Stimulated activated CD4-positive, alpha-beta T cell treated with anti-CD3 and anti-CD28 coated beads, Interleukin-12 subunit alpha, Interleukin-12 subunit beta, amount 100 ng/mL, for 24 hours (primary cell): ENCODE results near the gene FGF19.

Experiments used
- DNase-seq, 2 experiments: peaks; one replicate each; pipeline ENCODE4 v3.0.0-alpha.2; 2020; ENCODE audit warnings: low read depth in 2 of 2

FGF19 gene

GRCh38 chr11:69656536-69657455 is 47.0 kb downstream of the FGF19 start:
- DNase-seq = no peak

- DNase-seq = no peak
Observed at GRCh38 chr11:69655479-69656428, 48.1 kb downstream of the FGF19 start.

GRCh38 chr11:69654660-69655478 is 49.0 kb downstream of the FGF19 start:
- no peak for DNase-seq

GRCh38 chr11:69654001-69654659 is 49.7 kb downstream of the FGF19 start:
- DNase-seq = no peak

GRCh38 chr11:69653406-69653960 is 50.3 kb downstream of the FGF19 start:
- DNase-seq = no peak

- DNase-seq = no peak
Observed at GRCh38 chr11:69652999-69653398, 50.8 kb downstream of the FGF19 start.

GRCh38 chr11:69651834-69652620 is 51.8 kb downstream of the FGF19 start:
- DNase-seq = no peak

GRCh38 chr11:69650832-69651344 is 52.9 kb downstream of the FGF19 start:
- no peak for DNase-seq

GRCh38 chr11:69650081-69650831 is 53.6 kb downstream of the FGF19 start:
- DNase-seq = no peak

- no peak for DNase-seq
Observed at GRCh38 chr11:69649576-69649900, 54.3 kb downstream of the FGF19 start.

- DNase-seq = no peak
Observed at GRCh38 chr11:69648679-69649575, 54.9 kb downstream of the FGF19 start.
